ENCODE data around the gene ZC3H18.

DNA sequence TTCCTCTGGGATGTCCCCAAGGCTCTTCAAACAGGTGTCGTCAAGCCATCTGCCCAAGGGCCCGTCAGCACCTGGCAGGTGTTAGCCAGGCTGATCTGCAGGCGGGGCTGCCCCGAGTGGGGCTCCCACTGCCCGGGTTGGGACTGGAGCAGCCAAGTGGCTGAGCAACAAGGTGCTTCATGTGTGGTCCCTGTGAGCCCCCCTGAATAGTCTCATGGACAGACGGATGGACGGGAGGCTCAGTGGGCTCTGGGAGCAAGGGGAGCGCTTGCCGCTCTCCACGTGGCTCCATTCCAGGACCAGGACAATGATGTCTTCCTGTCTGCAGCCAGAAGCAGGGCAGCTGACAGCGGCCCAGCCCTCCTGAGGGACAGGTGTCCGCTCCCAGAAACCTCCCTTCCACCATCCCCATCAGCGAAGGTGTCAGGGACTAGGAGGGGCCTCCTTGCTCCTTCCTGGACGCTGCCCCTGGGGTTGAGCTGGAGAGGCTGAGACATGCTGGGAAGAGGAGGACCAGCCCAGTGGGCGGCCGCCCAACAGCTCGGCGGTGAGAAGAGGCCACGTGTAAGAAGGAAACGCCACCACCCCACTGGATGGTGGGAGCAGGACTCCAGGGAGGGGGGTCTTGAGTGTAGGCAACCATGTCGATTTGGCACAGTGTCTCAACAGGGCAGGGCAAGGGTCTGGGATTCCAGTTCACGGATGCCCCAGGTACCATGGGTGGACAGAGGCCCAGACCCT is 106.5 kb downstream of the ZC3H18 start:
- TF ChIP-seq, protein P1, sequence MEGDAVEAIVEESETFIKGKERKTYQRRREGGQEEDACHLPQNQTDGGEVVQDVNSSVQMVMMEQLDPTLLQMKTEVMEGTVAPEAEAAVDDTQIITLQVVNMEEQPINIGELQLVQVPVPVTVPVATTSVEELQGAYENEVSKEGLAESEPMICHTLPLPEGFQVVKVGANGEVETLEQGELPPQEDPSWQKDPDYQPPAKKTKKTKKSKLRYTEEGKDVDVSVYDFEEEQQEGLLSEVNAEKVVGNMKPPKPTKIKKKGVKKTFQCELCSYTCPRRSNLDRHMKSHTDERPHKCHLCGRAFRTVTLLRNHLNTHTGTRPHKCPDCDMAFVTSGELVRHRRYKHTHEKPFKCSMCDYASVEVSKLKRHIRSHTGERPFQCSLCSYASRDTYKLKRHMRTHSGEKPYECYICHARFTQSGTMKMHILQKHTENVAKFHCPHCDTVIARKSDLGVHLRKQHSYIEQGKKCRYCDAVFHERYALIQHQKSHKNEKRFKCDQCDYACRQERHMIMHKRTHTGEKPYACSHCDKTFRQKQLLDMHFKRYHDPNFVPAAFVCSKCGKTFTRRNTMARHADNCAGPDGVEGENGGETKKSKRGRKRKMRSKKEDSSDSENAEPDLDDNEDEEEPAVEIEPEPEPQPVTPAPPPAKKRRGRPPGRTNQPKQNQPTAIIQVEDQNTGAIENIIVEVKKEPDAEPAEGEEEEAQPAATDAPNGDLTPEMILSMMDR (IDR thresholded peaks at IDR 0.05), result no peak
- TF ChIP-seq POLR2A (IDR thresholded peaks at IDR 0.05), result no peak

Measured in right lobe of liver (tissue), 4 donors.